ENCODE results near the gene MAGEA1.
"Not testable (repeated sequence)": the region's sequence is repeated elsewhere in the genome, so short reads cannot be mapped to it uniquely, and the experiment has no call there.

The MAGEA1 gene, protein sequence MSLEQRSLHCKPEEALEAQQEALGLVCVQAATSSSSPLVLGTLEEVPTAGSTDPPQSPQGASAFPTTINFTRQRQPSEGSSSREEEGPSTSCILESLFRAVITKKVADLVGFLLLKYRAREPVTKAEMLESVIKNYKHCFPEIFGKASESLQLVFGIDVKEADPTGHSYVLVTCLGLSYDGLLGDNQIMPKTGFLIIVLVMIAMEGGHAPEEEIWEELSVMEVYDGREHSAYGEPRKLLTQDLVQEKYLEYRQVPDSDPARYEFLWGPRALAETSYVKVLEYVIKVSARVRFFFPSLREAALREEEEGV

DNA sequence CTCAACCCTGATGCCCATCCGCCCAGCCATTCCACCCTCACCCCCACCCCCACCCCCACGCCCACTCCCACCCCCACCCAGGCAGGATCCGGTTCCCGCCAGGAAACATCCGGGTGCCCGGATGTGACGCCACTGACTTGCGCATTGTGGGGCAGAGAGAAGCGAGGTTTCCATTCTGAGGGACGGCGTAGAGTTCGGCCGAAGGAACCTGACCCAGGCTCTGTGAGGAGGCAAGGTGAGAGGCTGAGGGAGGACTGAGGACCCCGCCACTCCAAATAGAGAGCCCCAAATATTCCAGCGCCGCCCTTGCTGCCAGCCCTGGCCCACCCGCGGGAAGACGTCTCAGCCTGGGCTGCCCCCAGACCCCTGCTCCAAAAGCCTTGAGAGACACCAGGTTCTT is at the start of gene MAGEA1:
Gene MAGEA1, plus strand, starts transcription at position 154 of the 400 bp plus-strand sequence. CDS start 3,106 bp downstream, outside the sequence.
- no peak for DNase-seq (ENCODE audit: low read depth in 2 of 2)

DNA sequence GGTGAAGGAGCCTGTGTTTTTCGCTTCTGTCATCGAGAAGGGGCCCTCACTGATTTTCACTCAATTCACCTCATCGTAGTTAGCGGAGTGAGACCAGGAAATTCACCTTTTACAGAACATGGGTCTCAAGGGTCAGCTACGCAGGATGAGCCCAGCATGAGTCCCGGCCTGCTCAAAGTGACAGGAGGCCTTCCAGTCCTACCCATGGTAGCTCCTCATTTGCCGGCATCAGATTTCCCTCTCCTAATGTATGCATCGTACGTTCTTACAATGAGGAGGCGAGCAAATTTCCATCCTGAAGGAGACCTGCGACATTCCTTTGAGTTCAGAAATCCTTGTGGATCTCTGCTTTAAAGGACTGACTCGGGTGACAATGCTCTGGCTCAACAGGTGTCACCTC is 46.2 kb upstream of the MAGEA1 start:
- not testable (repeated sequence) for DNase-seq (ENCODE audit: low read depth in 2 of 2)

DNA sequence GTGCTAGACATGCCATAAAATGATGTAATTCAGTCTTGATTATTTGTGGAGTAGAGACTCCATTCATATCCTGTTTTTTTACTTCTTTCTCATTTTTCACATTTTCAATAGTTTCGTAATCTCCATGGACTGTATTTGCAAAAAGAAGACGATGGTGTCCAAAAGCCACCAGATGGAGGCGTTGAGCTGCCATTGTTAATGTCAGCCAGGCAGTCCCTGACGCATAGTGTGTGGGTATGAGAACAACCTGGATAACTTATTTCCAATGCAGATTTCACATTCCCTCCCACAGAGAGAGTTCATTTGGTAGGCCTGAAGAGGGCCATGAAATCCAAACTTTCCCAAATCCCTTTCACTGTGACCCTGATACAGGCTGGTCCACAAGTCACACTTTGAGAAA is 40.0 kb upstream of the MAGEA1 start:
- not testable (repeated sequence) for DNase-seq (ENCODE audit: low read depth in 2 of 2)

DNA sequence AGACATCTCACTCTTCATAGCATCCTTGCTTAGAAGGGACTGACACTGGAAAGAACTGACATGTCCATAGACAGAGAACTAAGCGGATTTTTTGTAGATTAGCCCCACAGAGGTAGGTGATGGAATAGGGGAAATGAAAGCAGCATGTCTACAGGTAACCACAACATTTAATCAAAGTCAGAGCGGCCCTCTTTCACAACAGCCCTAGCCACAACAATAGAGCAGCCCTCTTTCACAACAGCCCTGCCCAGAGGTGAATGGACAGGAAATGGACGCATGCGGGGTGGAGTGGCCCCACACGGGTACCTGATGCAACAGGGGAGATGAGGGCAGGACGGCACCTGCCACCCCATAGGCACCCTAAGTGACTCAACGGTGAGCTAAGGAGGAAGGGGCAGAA is 32.8 kb upstream of the MAGEA1 start:
- not testable (repeated sequence) for DNase-seq (ENCODE audit: low read depth in 2 of 2)

DNA sequence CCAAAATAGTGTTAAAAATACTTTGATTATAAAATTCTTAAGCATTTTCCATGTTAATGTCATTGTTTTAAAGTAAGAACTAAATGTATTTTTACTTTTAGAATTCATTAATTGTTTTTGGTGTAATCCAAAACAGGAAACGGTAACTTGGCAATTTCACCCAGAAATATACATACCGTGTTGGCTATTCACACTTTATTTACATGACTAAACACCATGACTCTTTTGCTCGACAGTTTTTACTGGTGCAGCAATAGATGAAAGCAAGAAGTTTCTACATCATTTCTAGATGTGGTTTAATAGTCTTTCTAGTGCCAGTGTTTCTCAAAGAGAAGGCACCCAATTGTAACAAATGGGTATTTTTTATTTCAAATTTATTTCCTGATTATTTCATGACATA is 25.6 kb upstream of the MAGEA1 start:
- no peak for DNase-seq (ENCODE audit: low read depth in 2 of 2)

DNA sequence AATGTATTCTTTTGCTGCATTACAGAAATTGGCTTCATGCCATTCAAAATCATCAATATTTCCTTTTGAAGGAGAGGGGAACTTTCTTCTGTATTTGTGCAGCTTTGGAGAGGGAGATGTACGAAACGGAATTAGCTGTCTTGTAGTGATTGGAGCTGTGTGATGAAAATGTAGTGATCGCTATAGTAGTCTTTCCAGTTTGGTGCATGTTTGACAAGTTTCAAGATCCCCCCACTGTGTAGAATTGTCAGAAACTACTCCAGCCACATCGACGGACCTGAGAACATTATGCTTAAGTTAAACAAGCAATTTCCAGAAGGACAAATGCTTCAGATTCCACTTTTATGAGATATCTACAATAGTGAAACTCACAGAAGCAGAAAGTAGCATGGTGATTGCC is 21.6 kb upstream of the MAGEA1 start:
- DNase-seq (ENCODE audit: low read depth in 2 of 2) = no peak

DNA sequence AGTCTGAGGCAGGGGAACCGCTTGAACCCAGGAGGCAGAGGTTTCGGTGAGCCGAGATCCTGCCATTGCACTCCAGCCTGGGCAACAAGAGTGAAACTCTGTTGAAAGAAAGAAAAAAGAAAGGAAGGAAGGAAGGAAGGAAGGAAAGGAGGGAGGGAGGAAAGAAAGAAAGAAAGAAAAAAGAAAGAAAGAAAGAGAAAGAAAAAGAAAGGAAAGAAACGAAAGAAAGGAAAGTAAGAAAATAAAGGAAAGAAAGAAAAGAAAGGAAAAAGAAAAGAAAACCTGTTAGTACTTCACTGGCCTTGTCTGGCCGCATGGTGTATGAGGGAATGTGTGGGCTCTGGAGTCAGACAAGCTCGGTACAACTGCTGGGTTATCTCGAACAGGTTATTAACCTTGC is 20.8 kb upstream of the MAGEA1 start:
- DNase-seq (ENCODE audit: low read depth in 2 of 2) = no peak

DNA sequence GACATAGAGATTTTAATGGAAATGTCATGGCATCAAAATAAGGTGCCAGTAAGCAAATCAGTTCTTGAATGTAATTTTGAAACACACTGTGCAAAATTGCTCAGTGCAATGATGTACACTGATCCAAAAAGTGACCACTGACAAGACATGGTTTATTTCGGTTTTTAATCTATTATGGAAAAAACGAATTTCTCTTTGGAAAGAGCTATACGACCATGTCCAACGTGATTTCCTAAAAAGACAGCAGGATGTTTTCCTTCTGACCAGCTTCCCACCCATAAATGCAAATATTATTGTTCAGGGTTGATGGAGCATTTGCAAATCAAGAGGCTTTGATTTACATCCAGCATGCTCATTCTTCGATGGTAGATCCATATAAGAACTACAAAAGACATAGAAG is 17.1 kb upstream of the MAGEA1 start:
- DNase-seq (ENCODE audit: low read depth in 2 of 2) = no peak

DNA sequence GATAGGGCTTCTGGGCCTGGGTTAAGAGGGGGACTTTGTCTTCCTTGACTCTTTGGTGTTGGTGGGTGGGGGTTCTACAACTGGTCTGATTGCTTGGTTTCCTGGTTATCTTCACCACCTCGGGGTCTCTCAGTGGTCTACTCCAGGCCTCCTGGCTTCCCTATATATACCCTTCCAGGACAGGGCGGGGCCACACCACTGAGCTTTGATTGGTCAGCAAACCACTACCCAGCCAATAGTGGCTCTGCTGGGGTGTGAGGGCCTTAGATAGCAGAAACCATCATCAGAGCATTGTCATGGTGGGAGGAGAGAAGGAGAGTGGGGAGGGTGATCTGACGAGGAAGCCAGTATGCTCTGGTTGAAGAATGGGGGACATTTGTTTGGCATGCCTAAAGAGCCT is 14.4 kb upstream of the MAGEA1 start:
- DNase-seq (ENCODE audit: low read depth in 2 of 2) = no peak

DNA sequence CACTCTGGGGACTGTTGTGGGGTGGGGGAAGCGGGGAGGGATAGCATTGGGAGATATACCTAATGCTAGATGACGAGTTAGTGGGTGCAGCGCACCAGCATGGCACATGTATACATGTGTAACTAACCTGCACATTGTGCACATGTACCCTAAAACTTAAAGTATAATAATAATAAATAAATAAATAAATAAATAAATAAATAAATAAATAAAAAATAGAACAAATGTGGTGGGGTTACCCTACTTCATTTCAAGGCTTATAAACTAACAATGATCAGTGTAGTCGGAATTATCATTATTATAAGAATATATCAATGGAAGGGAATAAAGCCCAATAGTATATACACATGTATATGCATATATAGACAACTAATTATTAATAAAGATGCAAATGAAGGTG is 10.7 kb upstream of the MAGEA1 start:
- DNase-seq (ENCODE audit: low read depth in 2 of 2) = not testable (repeated sequence)

DNA sequence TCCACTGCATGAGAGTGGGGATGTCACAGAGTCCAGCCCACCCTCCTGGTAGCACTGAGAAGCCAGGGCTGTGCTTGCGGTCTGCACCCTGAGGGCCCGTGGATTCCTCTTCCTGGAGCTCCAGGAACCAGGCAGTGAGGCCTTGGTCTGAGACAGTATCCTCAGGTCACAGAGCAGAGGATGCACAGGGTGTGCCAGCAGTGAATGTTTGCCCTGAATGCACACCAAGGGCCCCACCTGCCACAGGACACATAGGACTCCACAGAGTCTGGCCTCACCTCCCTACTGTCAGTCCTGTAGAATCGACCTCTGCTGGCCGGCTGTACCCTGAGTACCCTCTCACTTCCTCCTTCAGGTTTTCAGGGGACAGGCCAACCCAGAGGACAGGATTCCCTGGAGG is 2.7 kb downstream of the MAGEA1 start:
- no peak for DNase-seq (ENCODE audit: low read depth in 2 of 2)

DNA sequence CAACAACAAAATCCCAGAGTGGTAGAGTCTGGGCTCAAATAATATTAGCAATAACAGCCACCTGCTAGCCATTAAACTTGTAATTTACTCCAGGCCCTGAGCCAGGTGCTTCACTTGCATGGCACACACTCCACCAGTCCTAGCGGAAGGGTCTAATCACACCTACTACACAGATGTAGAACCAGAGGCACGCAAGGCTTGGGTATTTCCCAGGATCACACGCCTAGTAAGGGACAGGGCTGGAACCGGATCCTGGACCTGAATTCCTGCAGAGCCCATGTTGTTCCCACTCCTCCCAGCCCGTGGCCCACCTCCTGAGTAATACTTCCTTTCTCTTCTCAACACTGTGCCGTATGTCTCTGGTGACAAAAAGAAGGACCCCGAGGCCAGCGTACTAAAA is 5.7 kb downstream of the MAGEA1 start:
- DNase-seq (ENCODE audit: low read depth in 2 of 2) = no peak

DNA sequence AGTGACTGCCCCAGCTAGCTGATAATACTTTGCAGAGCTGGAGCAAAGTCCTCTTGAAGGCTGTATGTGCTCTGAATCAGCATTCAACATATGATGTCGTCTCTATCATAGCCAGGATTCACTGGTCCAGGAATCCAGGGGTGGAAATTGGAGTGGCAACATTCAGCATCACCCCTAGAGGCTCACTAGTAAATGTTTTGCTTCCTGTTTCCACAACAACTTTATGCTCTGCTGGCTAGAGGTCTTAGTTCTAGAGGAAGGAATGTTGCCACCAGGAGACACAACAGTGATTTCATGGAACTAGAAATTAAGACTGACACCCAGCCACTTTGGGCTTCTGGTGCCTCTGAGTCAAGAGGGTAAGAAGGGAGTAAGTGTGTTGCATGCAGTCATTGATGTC is 11.3 kb downstream of the MAGEA1 start:
- no peak for DNase-seq (ENCODE audit: low read depth in 2 of 2)

DNA sequence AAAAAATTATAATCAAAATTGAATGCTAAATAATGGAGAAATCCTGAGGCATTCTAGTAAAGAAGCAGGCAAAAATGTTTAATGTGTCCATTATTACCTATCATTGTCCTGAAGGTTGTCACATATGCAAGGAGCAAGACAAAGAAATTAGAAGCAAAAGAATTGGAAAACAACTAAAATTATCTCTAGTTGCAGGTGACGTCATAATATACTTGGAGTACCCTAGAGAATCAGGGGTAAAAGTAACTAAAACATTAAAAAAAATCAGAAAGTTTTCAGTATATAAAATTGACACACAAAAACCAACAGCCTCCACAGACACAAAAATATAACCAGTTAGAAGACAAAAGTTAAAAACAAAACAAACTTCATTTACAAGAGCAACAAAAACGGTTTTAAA is 21.4 kb downstream of the MAGEA1 start:
- DNase-seq (ENCODE audit: low read depth in 2 of 2) = no peak

DNA sequence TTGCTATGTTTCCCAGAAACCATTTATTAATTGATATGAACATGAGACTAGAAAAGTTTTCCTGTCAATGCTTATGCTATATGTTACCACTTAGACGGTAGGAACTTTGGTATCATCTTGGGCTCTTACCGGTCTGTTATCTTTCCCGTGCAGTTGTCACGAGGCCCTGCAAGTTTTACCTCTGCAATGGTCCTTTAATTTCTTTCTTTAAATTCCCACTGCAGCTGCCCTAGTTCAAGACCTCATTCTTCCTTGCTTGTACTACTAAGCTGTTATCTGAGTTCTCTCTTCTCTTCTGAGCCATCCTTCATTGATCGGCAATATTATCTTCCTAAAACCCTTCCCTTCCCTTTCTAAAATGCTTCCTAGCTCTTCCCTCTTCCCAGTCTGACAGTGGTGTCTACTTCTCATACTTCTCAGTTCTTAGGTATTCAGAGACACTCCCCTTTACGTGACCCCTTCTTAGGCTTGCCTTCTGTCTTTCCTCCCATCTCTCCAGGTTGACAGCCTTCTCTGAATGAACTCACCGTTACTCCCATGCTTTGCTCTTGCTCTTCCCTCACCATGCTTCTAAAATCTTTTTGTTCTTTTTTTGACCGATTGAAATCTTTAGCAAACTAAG is 27.5 kb downstream of the MAGEA1 start:
- DNase-seq (ENCODE audit: low read depth in 2 of 2) = no peak

DNA sequence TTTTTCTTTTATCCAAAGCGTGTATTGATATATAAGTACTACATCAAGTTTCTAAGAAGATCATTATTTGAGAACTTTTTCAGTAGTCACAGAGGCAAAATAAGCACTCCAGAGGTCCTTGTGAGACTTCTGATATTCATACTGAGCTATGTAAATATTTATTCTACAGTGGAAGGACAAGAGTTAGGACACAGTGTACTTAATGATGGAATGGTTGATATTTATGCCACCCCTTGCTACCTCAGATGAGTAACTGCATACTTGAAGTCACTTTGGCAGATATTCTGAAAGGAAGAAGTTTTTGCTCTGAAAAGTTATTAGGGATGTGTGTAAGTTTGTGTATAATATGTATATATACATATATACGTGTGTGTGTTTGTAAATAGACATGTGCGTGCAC is 30.3 kb downstream of the MAGEA1 start:
- DNase-seq (ENCODE audit: low read depth in 2 of 2) = no peak

DNA sequence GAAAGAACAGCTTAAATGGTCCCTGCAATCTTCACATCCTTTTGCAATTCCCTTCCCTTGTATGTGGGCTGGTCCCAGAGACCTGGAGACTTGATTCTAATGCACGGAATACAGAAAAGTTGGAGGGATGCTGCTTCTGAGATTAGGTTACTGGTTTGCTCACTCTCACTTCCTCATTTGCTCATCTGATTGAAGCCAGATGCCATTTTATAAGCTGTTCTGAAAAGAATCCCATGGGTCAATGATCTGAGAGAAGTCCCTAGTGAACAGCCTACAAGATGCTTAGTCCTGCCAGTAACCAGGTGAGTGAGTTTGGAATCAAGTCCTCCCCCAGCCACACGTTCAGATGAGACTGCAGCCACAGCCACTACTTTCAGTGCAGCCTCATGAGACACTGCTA is 35.9 kb downstream of the MAGEA1 start:
- DNase-seq (ENCODE audit: low read depth in 2 of 2) = no peak

DNA sequence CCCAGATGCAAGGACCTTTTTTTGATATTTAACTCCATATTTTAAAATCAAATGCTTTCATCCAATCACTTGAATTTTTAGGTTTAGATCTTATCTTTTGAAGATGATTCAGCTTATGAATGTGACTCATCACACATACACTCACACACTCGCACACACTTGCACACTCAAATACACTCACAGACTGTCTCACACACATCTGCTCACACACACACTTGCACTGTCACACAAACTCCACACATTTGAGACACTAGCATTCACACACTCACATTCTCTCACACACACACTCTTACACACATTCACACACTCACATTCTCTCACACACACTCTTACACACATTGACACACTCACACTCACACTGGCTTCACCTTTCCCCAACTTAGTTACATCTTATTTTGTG is 37.8 kb downstream of the MAGEA1 start:
- DNase-seq (ENCODE audit: low read depth in 2 of 2) = no peak

DNA sequence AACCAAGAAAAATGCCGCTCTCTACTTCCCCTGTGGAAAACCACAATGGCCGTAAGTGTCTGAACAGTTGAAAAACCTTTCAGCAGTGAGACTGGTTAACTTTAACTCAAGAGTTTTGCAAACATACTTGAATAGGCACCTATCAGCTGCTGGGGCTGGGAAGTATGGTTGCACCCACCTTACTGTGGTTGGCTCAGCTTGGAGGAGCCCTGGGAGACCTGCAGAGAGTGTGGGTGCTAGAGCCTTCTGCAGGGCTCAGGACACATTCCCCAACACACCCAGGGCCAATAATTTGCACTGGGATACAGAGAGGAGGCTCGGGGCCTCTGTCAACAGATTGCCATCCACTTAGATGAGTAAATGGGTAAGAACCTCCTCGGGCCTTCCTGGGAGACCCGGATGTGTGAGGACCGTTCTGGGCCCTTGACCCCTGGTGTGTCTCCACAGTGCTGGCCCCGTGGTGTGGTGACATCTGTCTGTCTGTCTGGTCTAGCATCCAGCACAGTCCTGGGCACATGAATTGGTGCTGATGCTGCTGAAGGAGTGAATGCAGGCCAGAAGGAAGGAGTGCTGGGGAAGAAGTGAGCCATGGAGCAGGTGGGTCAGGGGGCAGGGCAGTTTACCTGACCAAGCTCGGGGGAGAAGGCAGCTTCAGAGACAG is 46.5 kb downstream of the MAGEA1 start:
- DNase-seq (ENCODE audit: low read depth in 2 of 2) = no peak

DNA sequence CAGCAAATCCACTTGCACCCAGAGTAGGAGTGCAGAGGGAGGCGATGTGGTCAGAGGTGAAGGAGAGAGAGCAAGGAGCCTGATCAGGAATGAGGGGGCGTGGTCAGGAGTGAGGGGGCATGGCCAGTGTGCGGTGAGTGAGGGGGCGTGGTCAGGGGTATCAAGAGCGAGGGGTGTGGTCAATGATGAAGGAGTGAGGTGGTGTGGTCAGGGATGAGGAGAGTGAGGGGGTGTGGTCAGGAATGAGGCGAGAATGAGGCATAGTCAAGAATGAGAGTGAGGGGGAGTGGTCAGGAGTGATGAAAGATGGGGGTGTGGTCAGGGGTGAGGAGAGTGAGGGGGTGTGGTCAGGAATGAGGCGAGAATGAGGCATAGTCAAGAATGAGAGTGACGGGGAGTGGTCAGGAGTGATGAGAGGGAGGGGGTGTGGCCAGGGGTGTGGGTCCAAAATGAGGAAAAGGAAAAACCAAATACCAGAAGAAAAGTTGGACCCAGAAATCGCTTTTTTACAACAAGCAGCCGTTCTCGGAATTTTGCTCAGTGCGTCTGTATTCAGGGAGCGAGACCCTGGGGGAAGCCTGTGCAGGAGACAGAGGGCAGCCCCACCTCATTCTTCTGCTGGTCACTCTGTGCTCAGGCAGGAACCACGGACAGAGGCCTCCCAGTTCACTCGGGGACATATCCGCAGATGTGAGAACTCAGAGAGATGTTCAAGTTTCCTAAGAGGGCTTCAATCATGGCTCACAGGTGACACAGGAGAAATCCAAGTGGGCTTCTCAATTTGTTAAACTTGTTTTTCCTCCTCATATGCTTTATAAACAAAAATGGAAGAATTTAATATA is 47.5 kb downstream of the MAGEA1 start:
- no peak for DNase-seq (ENCODE audit: low read depth in 2 of 2)

All from stimulated activated CD8-positive, alpha-beta memory T cell treated with anti-CD3 and anti-CD28 coated beads, Interleukin-2, amount 100 ng/mL, for 1 hour (primary cell).